WTC11 (cell line): ENCODE results near the gene MAGEC1.

Experiments
- ATF1 ChIP-seq: sonication (generic); formaldehyde crosslinking; IDR thresholded peaks from 2 replicates; pipeline ENCODE4 v1.8.1; 2023; ENCODE audit warnings: mild to moderate bottlenecking, moderate library complexity, missing genetic modification reagents
- CTCF ChIP-seq: fragments of 200-600 bp; IDR thresholded peaks from 2 replicates; pipeline ENCODE4 v1.8.0; 2022; ENCODE audit warnings: antibody characterized with exemption
- ETV6 ChIP-seq: sonication (generic); formaldehyde crosslinking; IDR thresholded peaks from 2 replicates; pipeline ENCODE4 v1.8.1; 2022; ENCODE audit warnings: mild to moderate bottlenecking, missing genetic modification reagents
- JUN ChIP-seq: sonication (generic); formaldehyde crosslinking; IDR thresholded peaks from 2 replicates; pipeline ENCODE4 v1.8.0; 2023; ENCODE audit warnings: mild to moderate bottlenecking, missing genetic modification reagents
- MLX ChIP-seq: sonication (generic); formaldehyde crosslinking; IDR thresholded peaks from 2 replicates; pipeline ENCODE4 v1.8.1; 2023; ENCODE audit warnings: mild to moderate bottlenecking, missing genetic modification reagents, moderate library complexity
- PRDM15 ChIP-seq: sonication (generic); formaldehyde crosslinking; IDR thresholded peaks from 2 replicates; pipeline ENCODE4 v1.8.0; 2022; ENCODE audit warnings: missing genetic modification reagents
- SMAD4 ChIP-seq: sonication (generic); formaldehyde crosslinking; IDR thresholded peaks from 2 replicates; pipeline ENCODE4 v1.8.0; 2022; ENCODE audit warnings: mild to moderate bottlenecking, missing genetic modification reagents
- SP1 ChIP-seq: sonication (generic); formaldehyde crosslinking; conservative IDR thresholded peaks from 2 replicates; pipeline ENCODE4 v1.8.1; 2022; ENCODE audit warnings: missing genetic modification reagents
- ZNF263 ChIP-seq: sonication (generic); formaldehyde crosslinking; IDR thresholded peaks from 2 replicates; pipeline ENCODE4 v1.8.1; 2022; ENCODE audit warnings: low read depth, mild to moderate bottlenecking, moderate library complexity, missing genetic modification reagents
- ZNF281 ChIP-seq: sonication (generic); formaldehyde crosslinking; IDR thresholded peaks from 2 replicates; pipeline ENCODE4 v1.8.0; 2023; ENCODE audit warnings: mild to moderate bottlenecking, missing genetic modification reagents

- TF ChIP-seq ZNF263 (CRISPR knock-in tag) (no peak), ZNF281 (no peak), ETV6 (no peak), CTCF (no peak), PRDM15 (CRISPR knock-in tag) (no peak), ATF1 (CRISPR knock-in tag) (no peak), JUN (CRISPR knock-in tag) (no peak), SP1 (CRISPR knock-in tag) (no peak), MLX (CRISPR knock-in tag) (no peak), SMAD4 (no peak)
These were observed 43.7 kb downstream of the MAGEC1 start for GRCh38 chrX:141947350-141947749.
